GM12801 (cell line): ENCODE results near the gene FAM222A.

Source experiments
- TF ChIP-seq, protein P1 (sequence below): IDR thresholded peaks from one replicate; pipeline ENCODE4 v1.5.1; 2011; ENCODE audit warnings: control low read depth; ENCODE audit not compliant: insufficient read length; ENCODE audit errors: extremely low read depth

FAM222A gene

DNA sequence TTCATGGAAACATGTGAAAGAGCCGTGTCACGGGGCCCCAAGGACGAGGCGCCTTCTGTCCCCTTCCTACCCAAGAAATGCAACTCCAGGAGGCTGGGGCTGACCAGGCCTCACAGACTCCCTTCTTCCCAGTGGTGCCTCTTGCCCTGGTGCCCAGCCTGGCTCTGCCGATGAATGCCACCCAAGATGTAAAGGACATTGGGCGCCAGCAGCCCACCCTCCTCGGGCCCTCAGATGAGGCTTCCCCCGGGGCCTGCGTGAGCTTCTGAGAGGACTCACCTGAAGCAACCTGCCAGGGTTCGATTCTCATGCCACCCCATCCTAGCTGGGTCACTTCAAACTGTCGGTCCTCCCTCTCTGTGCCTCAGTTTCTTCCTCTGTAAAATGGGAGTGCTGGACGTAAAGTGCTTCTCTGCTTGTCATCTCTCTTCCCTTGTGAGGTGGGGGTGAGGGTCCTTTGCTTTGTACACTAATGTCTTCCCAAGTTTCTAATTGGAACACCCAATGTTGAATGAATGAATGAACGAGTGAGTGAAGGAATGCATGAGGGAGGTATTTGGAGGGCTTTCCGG lies 10.8 kb downstream of the FAM222A start:
- TF ChIP-seq, protein P1, sequence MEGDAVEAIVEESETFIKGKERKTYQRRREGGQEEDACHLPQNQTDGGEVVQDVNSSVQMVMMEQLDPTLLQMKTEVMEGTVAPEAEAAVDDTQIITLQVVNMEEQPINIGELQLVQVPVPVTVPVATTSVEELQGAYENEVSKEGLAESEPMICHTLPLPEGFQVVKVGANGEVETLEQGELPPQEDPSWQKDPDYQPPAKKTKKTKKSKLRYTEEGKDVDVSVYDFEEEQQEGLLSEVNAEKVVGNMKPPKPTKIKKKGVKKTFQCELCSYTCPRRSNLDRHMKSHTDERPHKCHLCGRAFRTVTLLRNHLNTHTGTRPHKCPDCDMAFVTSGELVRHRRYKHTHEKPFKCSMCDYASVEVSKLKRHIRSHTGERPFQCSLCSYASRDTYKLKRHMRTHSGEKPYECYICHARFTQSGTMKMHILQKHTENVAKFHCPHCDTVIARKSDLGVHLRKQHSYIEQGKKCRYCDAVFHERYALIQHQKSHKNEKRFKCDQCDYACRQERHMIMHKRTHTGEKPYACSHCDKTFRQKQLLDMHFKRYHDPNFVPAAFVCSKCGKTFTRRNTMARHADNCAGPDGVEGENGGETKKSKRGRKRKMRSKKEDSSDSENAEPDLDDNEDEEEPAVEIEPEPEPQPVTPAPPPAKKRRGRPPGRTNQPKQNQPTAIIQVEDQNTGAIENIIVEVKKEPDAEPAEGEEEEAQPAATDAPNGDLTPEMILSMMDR, result no peak

DNA sequence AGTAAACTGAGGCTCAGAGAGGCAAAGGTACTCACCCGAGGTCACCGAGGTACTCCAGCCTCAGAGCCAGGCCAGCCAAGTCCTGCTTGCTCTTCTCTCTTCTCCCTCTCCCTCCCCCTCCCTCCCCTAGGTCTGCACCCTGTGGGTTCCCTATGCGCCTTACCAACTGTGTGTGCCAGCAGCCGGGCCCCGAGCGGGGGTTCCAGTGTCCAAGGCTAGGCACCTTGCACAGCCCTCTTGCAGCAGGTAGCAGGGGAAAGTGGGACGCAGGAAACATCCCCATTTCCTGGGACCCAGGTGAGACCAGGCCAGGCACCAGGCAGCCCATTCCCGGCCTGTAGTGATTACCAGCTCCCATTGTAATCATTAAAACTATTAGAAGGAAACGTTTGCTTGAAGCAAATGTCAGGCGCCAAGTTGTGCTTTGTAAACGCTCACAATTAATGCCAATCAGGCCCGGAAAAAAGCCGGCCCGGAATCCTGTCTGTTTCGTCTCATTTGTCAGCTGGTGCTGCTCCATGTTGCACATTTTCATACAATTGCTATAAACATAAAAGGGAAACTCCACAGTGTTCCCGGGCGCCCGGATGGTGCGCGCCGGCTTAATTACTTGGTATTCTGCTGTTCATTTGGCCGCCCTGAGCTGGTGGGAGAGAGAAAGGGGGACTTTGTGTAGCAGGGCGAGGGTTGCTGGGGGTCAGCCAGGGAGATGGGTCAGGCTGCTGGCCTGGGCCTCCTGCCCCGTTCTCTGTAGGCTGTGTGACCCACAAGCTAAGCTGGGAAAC lies 11.9 kb downstream of the FAM222A start:
- TF ChIP-seq, protein P1, result no peak

DNA sequence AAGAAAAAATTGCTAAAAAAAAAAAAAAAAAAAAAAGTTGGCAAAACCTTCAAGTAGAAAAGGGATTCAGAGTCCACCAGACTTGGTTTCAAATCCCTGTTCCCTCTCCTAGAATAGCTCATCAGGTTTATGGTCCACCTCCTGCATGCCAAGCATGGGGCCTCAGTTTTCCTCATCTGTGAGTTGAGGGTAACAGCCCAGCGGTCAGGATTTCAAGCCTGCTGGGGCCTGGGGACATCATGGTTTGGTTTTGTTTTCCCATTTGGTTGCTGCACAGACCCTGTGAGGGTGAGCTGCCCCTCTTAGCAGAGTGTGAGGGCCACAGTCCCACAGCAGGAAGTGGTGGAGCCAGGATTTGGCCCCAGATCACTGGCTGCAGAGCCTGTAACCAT lies 12.5 kb downstream of the FAM222A start:
- TF ChIP-seq, protein P1, result no peak

DNA sequence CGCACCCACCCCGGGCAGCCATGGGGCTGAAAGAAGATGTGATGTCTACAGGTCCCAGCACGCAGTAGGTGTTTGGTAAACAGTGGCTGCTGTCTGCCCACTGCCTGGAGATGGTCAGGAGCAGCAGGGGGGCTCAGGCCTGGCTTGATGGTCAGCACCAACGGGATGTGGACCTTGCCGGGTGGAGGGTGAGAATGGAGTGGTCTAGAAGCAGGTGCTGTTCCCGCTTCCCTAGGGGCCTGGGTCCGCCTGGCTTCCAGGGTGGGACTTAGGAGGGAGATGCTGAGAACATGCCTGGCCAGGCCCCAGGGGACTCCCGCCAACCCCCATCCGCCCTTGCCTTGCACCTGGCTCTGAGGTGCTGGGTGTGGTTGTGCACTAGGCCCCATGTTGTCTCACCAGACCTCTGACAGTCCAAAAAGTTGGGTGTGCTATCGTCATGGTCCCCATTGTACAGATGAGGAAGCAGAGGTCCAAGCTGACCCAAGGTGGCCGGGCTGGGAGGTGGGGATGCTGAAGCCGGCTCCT lies 12.9 kb downstream of the FAM222A start:
- TF ChIP-seq, protein P1, result no peak

DNA sequence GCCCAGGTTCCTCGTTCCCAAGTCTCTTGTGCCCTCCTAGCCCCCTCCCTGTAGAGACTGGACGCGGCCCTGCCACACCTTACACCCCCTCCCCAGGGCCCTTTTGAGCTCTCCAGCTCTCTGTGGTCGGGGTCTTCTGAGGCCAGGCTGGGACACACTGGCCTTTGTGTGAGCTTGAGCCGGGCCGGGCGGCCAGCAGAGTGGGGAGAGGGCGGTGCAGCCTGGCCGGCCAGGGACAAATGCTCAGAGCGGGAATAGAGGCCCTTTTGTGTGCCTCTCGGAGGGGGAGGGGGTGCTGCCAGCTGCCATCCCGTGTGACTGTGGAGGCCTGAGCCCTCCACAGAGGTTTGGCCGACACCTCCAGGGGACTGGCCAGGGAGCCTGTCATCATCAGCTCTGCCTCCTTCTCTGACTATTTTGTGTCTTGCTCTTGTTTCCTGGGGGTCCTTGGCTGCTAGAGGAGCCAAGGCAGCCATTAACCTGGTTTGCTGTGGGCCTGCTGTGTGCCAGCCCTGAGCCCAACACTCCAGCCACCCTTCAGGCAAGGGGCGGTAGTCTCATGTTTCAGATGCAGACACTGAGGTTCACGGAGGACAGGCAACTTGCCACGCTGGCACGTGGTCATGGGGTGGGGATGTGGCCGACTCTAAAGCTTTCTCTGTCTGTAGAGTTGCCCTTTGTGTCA lies 13.6 kb downstream of the FAM222A start:
- TF ChIP-seq, protein P1, result no peak

DNA sequence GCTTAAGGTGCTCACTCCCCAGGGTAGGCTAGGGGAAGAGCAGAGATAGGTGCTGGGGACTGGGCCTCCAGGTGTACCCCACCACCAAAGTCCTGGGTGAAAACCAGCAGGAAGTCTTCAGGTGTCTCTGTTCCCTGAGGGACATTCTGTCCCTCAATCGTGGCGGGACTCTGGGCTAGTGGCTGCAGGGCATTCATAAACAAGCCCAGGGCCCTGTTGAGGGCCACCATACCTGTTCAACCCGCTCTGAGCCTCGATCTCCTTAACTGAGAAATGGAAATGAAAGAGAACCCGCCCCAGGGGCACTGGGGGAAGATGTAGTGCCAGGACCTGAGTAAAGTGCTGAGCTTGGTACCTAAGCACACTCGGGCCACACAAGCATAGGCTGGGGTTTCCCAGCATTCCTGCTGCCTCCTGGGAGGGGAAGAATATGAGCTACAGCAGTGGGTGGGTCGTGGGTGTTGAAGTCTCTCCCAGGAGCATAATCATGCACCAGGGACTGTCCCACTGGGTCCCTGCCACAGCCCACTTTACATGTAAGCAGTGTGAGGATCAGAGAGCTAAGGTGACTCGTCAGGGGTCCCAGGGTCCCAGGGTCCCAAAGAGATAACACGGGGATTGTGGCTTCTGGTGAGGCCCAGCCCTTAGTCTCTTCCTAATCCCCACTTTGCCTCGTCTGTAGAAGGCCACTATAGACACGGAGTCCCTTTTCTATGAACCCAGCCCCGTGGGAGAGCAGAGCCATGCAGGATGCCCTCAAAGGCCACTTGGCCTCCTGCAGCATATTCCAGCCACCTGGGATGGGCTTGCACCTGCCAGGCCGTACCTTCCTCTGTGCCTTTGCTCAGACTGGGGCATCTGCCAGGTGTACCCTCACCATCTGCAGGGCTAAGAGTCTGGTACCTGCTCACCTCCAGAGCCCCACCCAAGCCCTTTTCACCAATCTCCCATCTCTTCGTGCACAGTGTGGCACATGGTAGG lies 14.4 kb downstream of the FAM222A start:
- TF ChIP-seq, protein P1, result no peak

DNA sequence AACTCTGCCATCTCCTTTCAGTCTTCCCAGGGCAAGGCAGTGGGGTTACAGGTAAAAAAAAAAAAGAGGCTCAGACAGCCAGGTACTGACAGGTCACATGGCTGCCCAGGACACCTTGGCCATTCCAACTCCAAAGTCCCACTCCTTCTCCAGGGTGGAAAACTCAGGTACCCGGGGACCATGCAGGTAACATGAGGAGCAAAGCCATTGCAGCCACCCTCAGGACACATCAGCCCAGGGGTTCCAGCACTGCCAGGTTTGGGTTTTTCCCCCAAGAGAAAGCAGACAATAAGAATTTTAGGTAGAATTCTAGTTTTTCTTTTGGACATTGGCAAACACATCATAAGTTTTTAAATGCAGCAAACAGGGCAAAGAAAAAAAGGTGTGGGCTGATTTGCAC lies 15.3 kb downstream of the FAM222A start:
- TF ChIP-seq, protein P1, result no peak
